HEK293 (cell line): ENCODE results near the gene NKD1.

Source experiments
- CTCF ChIA-PET: fragments of 350-600 bp; formaldehyde crosslinking; extraction: SDS; loops from one replicate; lab custom pipeline; 2021; ENCODE audit warnings: antibody characterized with exemption; lab: Yijun Ruan, JAX
- POLR2A ChIA-PET: fragments of 300-600 bp; formaldehyde crosslinking; extraction: SDS; loops from one replicate; lab custom pipeline; 2020; ENCODE audit warnings: antibody characterized with exemption, inconsistent platforms; lab: Yijun Ruan, JAX
- H3K27ac ChIP-seq: fragments of 200-500 bp; sonication (Bioruptor generic); 2 replicates; pipeline ENCODE4 v1.5.1; 2014; ENCODE audit warnings: low read depth, low read length, control low read depth, inconsistent platforms; ENCODE audit errors: extremely low read depth
- H3K36me3 ChIP-seq, 2 experiments: fragments of 200-500 bp in 1 of 2; sonication (Bioruptor generic) in 1 of 2; 1 replicate in 1 of 2; 2 replicates in 1 of 2; pipeline ENCODE4 v1.5.1; 2014 to 2017; ENCODE audit warnings: inconsistent platforms in 2 of 2, low read length in 2 of 2; ENCODE audit not compliant: control insufficient read depth in 2 of 2, insufficient read depth in 1 of 2
- H3K4me1 ChIP-seq: fragments of 200-500 bp; sonication (Bioruptor generic); 2 replicates; pipeline ENCODE4 v1.5.1; 2014; ENCODE audit warnings: mild to moderate bottlenecking, low read length, inconsistent platforms; ENCODE audit not compliant: control insufficient read depth, insufficient read depth
- H3K4me3 ChIP-seq: 2 replicates; pipeline ENCODE4 v1.5.1; 2011; ENCODE audit warnings: low read depth, mild to moderate bottlenecking, control low read depth, low read length, moderate library complexity
- H3K9me3 ChIP-seq: fragments of 200-500 bp; sonication (Bioruptor generic); 2 replicates; pipeline ENCODE4 v1.5.1; 2014; ENCODE audit warnings: low read depth, low read length, inconsistent platforms; ENCODE audit not compliant: control insufficient read depth, insufficient read depth
- BCL11A ChIP-seq: fragments of 450-650 bp; formaldehyde crosslinking; IDR thresholded peaks from 2 replicates; pipeline ENCODE4 v1.5.1; 2016; ENCODE audit warnings: low read depth, missing biosample characterization, missing genetic modification characterization
- CTCF ChIP-seq: fragments of 450-650 bp; formaldehyde crosslinking; IDR thresholded peaks from 2 replicates; pipeline ENCODE4 v1.5.1; 2016; ENCODE audit warnings: missing biosample characterization, missing genetic modification characterization
- OSR2 ChIP-seq: fragments of 450-650 bp; formaldehyde crosslinking; IDR thresholded peaks from 2 replicates; pipeline ENCODE4 v1.5.1; 2016; ENCODE audit warnings: missing biosample characterization, missing genetic modification characterization
- TCF7L2 ChIP-seq: IDR thresholded peaks from 2 replicates; pipeline ENCODE4 v1.6.1; 2011; ENCODE audit warnings: low read depth, mild to moderate bottlenecking, inconsistent platforms, low read length, moderate library complexity, borderline replicate concordance
- ZIC2 ChIP-seq: fragments of 450-650 bp; formaldehyde crosslinking; IDR thresholded peaks from 2 replicates; pipeline ENCODE4 v1.5.1; 2016; ENCODE audit warnings: missing biosample characterization, missing genetic modification characterization
- ZNF121 ChIP-seq: fragments of 450-650 bp; formaldehyde crosslinking; IDR thresholded peaks from 2 replicates; pipeline ENCODE4 v1.5.1; 2016; ENCODE audit warnings: missing biosample characterization, missing genetic modification characterization
- ZNF174 ChIP-seq: fragments of 450-650 bp; formaldehyde crosslinking; IDR thresholded peaks from 2 replicates; pipeline ENCODE4 v1.5.0; 2017; ENCODE audit warnings: missing biosample characterization, mild to moderate bottlenecking, missing genetic modification characterization
- ZNF274 ChIP-seq, 2 experiments: fragments of 200-500 bp in 1 of 2; fragments of 450-650 bp in 1 of 2; sonication (Bioruptor generic) in 1 of 2; formaldehyde crosslinking in 1 of 2; IDR thresholded peaks; 2 replicates each; pipeline versions ENCODE4 v1.5.1 to v1.6.1; 2014 to 2016; ENCODE audit warnings: borderline replicate concordance in 1 of 2, inconsistent platforms in 1 of 2, low read length in 1 of 2, missing biosample characterization in 1 of 2, missing genetic modification characterization in 1 of 2
- ZNF324 ChIP-seq: fragments of 450-650 bp; formaldehyde crosslinking; IDR thresholded peaks from 2 replicates; pipeline ENCODE4 v1.5.1; 2016; ENCODE audit warnings: missing biosample characterization, missing genetic modification characterization
- ZNF335 ChIP-seq: fragments of 450-650 bp; formaldehyde crosslinking; conservative IDR thresholded peaks from 2 replicates; pipeline ENCODE4 v1.5.1; 2016; ENCODE audit warnings: missing biosample characterization, missing genetic modification characterization
- ZNF544 ChIP-seq: fragments of 450-650 bp; formaldehyde crosslinking; IDR thresholded peaks from 2 replicates; pipeline ENCODE4 v1.5.0; 2017; ENCODE audit warnings: missing biosample characterization, missing genetic modification characterization
- ZNF596 ChIP-seq: fragments of 450-650 bp; IDR thresholded peaks from 2 replicates; pipeline ENCODE4 v1.5.0; 2018; ENCODE audit warnings: missing biosample characterization, mild to moderate bottlenecking, missing genetic modification characterization, moderate library complexity
- ZNF704 ChIP-seq: fragments of 450-650 bp; formaldehyde crosslinking; IDR thresholded peaks from 2 replicates; pipeline ENCODE4 v1.5.1; 2016; ENCODE audit warnings: missing biosample characterization, missing genetic modification characterization
- ZXDB ChIP-seq: fragments of 450-650 bp; formaldehyde crosslinking; IDR thresholded peaks from 2 replicates; pipeline ENCODE4 v1.5.1; 2016; ENCODE audit warnings: missing biosample characterization, missing genetic modification characterization
- TF ChIP-seq, protein P1 (sequence below): fragments of 450-650 bp; formaldehyde crosslinking; IDR thresholded peaks from 2 replicates; pipeline ENCODE4 v1.5.1; 2016; ENCODE audit warnings: missing biosample characterization, missing genetic modification characterization, borderline replicate concordance

NKD1 gene

DNA sequence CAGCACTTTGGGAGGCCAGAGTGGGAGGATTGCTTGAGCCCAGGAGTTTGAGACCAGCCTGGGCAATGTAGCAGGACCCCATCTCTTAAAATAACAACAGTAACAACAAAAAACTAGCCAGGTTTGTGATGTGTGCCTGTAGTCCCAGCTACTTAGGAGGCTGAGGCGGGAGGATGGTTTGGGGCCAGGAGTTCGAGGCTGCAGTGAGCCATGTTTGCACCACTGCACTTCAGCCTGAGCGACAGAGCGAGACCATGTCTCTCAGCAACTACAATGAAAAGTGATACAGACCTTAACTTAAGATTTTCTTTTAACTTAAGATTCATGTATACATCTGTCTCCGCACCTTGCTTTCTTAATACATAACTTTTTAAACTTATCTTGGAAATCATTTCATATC, 17.2 kb downstream of the NKD1 start:
- Histone ChIP-seq H3K4me1 (no peaks in the 10 kb centered on the region), H3K36me3 (peaks cover 0 to 3% of the 10 kb centered on the region in 2 experiments; a peak in 1 of 3 replicates), H3K27ac (no peak overlapping the region), H3K4me3 (no peak overlapping the region), H3K9me3 (no peaks in the 10 kb centered on the region)
- CTCF ChIA-PET, result no interaction called here
- TF ChIP-seq ZNF121 (tag by site-specific recombination) (0 out of 2 replicates have a peak, but pooled peaks have one; percentile 40), ZNF704 (no peak), ZNF274 (IDR thresholded peaks at IDR 0.05; ENCODE audit: low read length) (no peak), ZNF274 (tag by site-specific recombination; IDR thresholded peaks at IDR 0.05; ENCODE audit: borderline replicate concordance) (no peak), ZNF596 (tag by site-specific recombination) (no peak)
- POLR2A ChIA-PET, result no interaction called here

GRCh38 chr16:50566014-50566962, 18.1 kb downstream of the NKD1 start:
- ChIA-PET POLR2A (no interaction called here), CTCF (no interaction called here)
- H3K36me3 ChIP-seq, result peaks cover 0 to 3% of the 10 kb centered on the region in 2 experiments; a peak in 1 of 3 replicates

More at GRCh38 chr16:50566014-50566962, 18.1 kb downstream of the NKD1 start:
- Histone ChIP-seq H3K4me1 (no peaks in the 10 kb centered on the region), H3K4me3 (no peak overlapping the region), H3K27ac (no peak overlapping the region), H3K9me3 (no peaks in the 10 kb centered on the region)
- TF ChIP-seq ZNF174 (tag by site-specific recombination), result no peak
- TF ChIP-seq OSR2 (tag by site-specific recombination), result no peak
- no peak for TF ChIP-seq ZNF544 (tag by site-specific recombination)
- no peak for TF ChIP-seq ZXDB
- TF ChIP-seq, protein P1, sequence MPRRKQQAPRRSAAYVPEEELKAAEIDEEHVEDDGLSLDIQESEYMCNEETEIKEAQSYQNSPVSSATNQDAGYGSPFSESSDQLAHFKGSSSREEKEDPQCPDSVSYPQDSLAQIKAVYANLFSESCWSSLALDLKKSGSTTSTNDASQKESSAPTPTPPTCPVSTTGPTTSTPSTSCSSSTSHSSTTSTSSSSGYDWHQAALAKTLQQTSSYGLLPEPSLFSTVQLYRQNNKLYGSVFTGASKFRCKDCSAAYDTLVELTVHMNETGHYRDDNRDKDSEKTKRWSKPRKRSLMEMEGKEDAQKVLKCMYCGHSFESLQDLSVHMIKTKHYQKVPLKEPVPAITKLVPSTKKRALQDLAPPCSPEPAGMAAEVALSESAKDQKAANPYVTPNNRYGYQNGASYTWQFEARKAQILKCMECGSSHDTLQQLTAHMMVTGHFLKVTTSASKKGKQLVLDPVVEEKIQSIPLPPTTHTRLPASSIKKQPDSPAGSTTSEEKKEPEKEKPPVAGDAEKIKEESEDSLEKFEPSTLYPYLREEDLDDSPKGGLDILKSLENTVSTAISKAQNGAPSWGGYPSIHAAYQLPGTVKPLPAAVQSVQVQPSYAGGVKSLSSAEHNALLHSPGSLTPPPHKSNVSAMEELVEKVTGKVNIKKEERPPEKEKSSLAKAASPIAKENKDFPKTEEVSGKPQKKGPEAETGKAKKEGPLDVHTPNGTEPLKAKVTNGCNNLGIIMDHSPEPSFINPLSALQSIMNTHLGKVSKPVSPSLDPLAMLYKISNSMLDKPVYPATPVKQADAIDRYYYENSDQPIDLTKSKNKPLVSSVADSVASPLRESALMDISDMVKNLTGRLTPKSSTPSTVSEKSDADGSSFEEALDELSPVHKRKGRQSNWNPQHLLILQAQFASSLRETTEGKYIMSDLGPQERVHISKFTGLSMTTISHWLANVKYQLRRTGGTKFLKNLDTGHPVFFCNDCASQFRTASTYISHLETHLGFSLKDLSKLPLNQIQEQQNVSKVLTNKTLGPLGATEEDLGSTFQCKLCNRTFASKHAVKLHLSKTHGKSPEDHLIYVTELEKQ (tag by site-specific recombination), result no peak
- no peak for TF ChIP-seq ZNF324 (tag by site-specific recombination)
- TF ChIP-seq BCL11A, result no peak
- no peak for TF ChIP-seq ZNF335 (tag by site-specific recombination)
- TF ChIP-seq CTCF (tag by site-specific recombination), result no peak
- TF ChIP-seq ZIC2, result no peak
- no peak for TF ChIP-seq TCF7L2
